Liver (tissue), 9 donors: Measurements from ENCODE around the gene ETFA. TPM values are rescaled to one million over a fixed set of nuclear protein-coding genes. Genes with fewer than 3 reads are reported as not detected.

Experiments used
- DNase-seq: peaks from one replicate; pipeline ENCODE4 v3.0.0-alpha.2; 2017; ENCODE audit warnings: low spot score
- H3K27ac ChIP-seq, 2 donors: one replicate each; pipeline ENCODE4 v1.7.0; 2013; ENCODE audit warnings: inconsistent platforms in 2 of 2, low read length in 2 of 2, control low read depth in 1 of 2, low read depth in 1 of 2, mild to moderate bottlenecking in 1 of 2
- H3K27me3 ChIP-seq, 4 donors: one replicate each; pipeline versions ENCODE4 v1.6.1 to v1.7.0; 2013; ENCODE audit warnings: low read length in 3 of 4, inconsistent platforms in 1 of 4, mild to moderate bottlenecking in 1 of 4, moderate library complexity in 1 of 4; ENCODE audit not compliant: control insufficient read depth in 4 of 4, insufficient read depth in 4 of 4
- H3K36me3 ChIP-seq, 4 donors: one replicate each; pipeline versions ENCODE4 v1.6.1 to v1.7.0; 2013; ENCODE audit warnings: low read length in 3 of 4, mild to moderate bottlenecking in 3 of 4, low read depth in 1 of 4, moderate library complexity in 1 of 4; ENCODE audit not compliant: control insufficient read depth in 4 of 4, insufficient read depth in 3 of 4
- H3K4me1 ChIP-seq, 4 donors: one replicate each; pipeline versions ENCODE4 v1.6.1 to v1.7.0; 2013; ENCODE audit warnings: low read length in 3 of 4, mild to moderate bottlenecking in 3 of 4, moderate library complexity in 1 of 4; ENCODE audit not compliant: control insufficient read depth in 4 of 4, insufficient read depth in 4 of 4
- H3K4me3 ChIP-seq, 3 donors: one replicate each; pipeline versions ENCODE4 v1.6.1 to v1.7.0; 2013; ENCODE audit warnings: low read length in 3 of 3, control low read depth in 1 of 3, low read depth in 1 of 3, mild to moderate bottlenecking in 1 of 3
- H3K9ac ChIP-seq, 2 donors: one replicate each; pipeline ENCODE4 v1.7.0; 2013; ENCODE audit warnings: low read length in 2 of 2, mild to moderate bottlenecking in 2 of 2, moderate library complexity in 2 of 2, control low read depth in 1 of 2, low read depth in 1 of 2
- H3K9me3 ChIP-seq, 4 donors: one replicate each; pipeline versions ENCODE4 v1.6.1 to v1.7.0; 2013; ENCODE audit warnings: low read length in 3 of 4; ENCODE audit not compliant: control insufficient read depth in 4 of 4
- HNF4A ChIP-seq, 2 donors: conservative IDR thresholded peaks; 2 replicates each; pipeline ENCODE4 v1.6.1; 2016; ENCODE audit warnings: antibody characterized with exemption in 2 of 2, mild to moderate bottlenecking in 2 of 2
- RAD21 ChIP-seq, 2 donors: IDR thresholded peaks; 2 replicates each; pipeline ENCODE4 v1.6.1; 2016; ENCODE audit warnings: antibody characterized with exemption in 2 of 2, mild to moderate bottlenecking in 2 of 2
- SP1 ChIP-seq: IDR thresholded peaks from 2 replicates; pipeline ENCODE4 v1.6.1; 2018; ENCODE audit warnings: antibody characterized with exemption, mild to moderate bottlenecking
- YY1 ChIP-seq: IDR thresholded peaks from 2 replicates; pipeline ENCODE4 v1.6.1; 2016; ENCODE audit warnings: antibody characterized with exemption, mild to moderate bottlenecking
- WGBS: extraction: QIAGEN DNeasy Blood & Tissue Kit; methylation state at CpG from one replicate; pipeline ENCODE4 v1.1.7; 2013; 5-methylcytosine and 5-hydroxymethylcytosine counted together
- polyA plus RNA-seq, 2 donors: library from polyadenylated mRNA; stranded (reverse) in 1 of 2; unstranded in 1 of 2; fragments of 200-250 nt in 1 of 2; fragments of >200 nt in 1 of 2; fragmentation: Nextera tagmentation in 1 of 2; extraction: Ambion mirVana in 1 of 2; gene quantifications; one replicate each; pipeline versions ENCODE4 v1.2.1 to v1.2.3, GENCODE V29; 2013 to 2015
- total RNA-seq, 2 donors: library from RNA; depleted of rRNA; stranded (reverse); fragments of >200 nt; gene quantifications; one replicate each; pipeline ENCODE4 v1.2.3, GENCODE V29; 2014
- TF ChIP-seq, protein P1 (sequence below): IDR thresholded peaks from 2 replicates; pipeline ENCODE4 v1.6.1; 2016; ENCODE audit warnings: antibody characterized with exemption, mild to moderate bottlenecking
- TF ChIP-seq, protein P2 (sequence below): IDR thresholded peaks from 2 replicates; pipeline ENCODE4 v1.6.1; 2016; ENCODE audit warnings: antibody characterized with exemption
- donor health status: healthy.
- donor health status: healthy.
- donor health status: healthy.
- donor health status: healthy.
- donor health status: healthy.

The ETFA gene
- total and polyA plus RNA-seq, 4 donors = 92.6 to 342 (median 289) TPM

DNA sequence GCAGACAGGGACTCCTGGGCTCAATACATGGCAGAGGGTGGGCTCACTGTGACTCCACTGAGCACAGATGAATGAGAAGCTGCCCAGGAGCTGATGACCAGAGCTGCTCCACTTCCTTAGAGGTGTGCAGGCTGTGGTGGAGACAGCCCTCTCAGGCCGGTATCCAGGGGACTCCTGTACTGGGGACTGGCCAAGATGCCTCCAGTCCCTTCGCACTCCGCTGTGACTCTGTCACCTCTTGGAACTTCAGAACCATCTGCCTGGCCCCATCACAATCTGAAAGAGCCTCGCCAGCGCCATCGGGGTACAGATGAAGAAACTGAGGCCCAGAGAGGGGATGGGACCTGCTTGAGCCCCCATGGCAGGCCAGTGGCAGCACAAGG lies 111.2 kb downstream of the ETFA start:
- DNase-seq = no peak
- WGBS = 97% methylated on average over 6 of the region's 6 CpGs
- Histone ChIP-seq H3K36me3 (peaks cover 0 to 6% (median 2%) of the 10 kb centered on the region in 4 donors), H3K9me3 (no peaks in the 10 kb centered on the region), H3K4me3 (no peak overlapping the region), H3K27me3 (no peaks in the 10 kb centered on the region), H3K4me1 (peaks cover 0 to 9% (median 2%) of the 10 kb centered on the region in 4 donors), H3K27ac (no peak overlapping the region), H3K9ac (no peak overlapping the region)
- TF ChIP-seq, protein P1, sequence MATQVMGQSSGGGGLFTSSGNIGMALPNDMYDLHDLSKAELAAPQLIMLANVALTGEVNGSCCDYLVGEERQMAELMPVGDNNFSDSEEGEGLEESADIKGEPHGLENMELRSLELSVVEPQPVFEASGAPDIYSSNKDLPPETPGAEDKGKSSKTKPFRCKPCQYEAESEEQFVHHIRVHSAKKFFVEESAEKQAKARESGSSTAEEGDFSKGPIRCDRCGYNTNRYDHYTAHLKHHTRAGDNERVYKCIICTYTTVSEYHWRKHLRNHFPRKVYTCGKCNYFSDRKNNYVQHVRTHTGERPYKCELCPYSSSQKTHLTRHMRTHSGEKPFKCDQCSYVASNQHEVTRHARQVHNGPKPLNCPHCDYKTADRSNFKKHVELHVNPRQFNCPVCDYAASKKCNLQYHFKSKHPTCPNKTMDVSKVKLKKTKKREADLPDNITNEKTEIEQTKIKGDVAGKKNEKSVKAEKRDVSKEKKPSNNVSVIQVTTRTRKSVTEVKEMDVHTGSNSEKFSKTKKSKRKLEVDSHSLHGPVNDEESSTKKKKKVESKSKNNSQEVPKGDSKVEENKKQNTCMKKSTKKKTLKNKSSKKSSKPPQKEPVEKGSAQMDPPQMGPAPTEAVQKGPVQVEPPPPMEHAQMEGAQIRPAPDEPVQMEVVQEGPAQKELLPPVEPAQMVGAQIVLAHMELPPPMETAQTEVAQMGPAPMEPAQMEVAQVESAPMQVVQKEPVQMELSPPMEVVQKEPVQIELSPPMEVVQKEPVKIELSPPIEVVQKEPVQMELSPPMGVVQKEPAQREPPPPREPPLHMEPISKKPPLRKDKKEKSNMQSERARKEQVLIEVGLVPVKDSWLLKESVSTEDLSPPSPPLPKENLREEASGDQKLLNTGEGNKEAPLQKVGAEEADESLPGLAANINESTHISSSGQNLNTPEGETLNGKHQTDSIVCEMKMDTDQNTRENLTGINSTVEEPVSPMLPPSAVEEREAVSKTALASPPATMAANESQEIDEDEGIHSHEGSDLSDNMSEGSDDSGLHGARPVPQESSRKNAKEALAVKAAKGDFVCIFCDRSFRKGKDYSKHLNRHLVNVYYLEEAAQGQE = no peak
- TF ChIP-seq, protein P2, sequence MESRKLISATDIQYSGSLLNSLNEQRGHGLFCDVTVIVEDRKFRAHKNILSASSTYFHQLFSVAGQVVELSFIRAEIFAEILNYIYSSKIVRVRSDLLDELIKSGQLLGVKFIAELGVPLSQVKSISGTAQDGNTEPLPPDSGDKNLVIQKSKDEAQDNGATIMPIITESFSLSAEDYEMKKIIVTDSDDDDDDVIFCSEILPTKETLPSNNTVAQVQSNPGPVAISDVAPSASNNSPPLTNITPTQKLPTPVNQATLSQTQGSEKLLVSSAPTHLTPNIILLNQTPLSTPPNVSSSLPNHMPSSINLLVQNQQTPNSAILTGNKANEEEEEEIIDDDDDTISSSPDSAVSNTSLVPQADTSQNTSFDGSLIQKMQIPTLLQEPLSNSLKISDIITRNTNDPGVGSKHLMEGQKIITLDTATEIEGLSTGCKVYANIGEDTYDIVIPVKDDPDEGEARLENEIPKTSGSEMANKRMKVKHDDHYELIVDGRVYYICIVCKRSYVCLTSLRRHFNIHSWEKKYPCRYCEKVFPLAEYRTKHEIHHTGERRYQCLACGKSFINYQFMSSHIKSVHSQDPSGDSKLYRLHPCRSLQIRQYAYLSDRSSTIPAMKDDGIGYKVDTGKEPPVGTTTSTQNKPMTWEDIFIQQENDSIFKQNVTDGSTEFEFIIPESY = no peak
- TF ChIP-seq YY1 = no peak
- TF ChIP-seq RAD21 (IDR thresholded peaks at IDR 0.05) = no peak

DNA sequence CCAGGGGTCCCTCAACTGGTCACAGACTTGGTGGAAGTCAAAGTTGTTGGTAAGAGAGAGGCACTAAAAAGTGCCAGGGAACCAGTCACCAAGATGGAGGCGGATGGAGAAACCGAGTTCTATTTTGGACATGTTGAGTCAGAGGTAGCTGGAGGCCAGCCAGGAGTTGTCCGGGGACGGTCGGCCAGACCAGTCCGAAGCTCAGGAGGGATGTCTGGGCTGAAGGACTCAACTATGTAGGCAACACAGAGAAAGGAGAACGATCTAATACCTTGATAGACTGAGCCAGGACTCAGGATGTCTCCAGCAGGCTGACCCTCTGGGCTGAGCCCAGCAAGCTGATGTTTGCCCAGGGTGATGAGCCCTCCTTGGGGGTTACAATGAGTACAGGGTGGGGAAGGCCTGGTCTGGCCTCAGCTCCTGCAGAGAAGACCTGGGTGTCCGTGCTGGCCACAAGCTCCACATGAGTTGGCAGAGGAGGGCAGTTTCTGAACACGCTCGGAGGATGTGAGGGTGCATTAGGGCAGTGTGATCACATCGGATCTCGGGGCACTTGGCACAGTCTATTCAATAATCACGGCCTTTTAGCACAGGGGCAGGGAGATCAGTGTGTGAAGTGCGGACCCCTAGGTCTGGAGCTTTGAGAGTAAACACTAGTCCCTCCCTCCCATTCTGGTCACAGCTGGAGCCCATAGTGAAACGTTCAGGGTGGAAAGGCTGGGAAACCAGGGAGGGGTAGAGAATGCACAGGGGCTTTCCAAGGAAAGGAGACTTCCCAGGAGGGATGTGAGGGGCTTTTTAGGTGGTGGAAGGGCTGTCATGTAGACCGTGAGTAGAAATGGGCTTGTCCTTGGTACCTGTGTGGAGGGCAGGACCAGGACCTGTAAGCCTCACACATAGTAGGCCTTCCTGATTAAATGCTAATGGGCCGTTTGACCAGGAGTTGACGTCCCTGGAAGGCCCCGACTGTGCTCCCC lies 111.9 kb downstream of the ETFA start:
- no peak overlapping the region for H3K9ac ChIP-seq
- WGBS = 68% methylated on average over 19 of the region's 19 CpGs
- no peak overlapping the region for H3K27ac ChIP-seq
- H3K27me3 ChIP-seq = no peaks in the 10 kb centered on the region
- DNase-seq = no peak
- H3K9me3 ChIP-seq = no peaks in the 10 kb centered on the region
- no peak overlapping the region for H3K4me3 ChIP-seq
- TF ChIP-seq SP1 (no peak), HNF4A (conservative IDR thresholded peaks at IDR 0.05) (peak in 1 of 2 donors; percentile 15)
- H3K4me1 ChIP-seq = peaks cover 0 to 9% (median 2%) of the 10 kb centered on the region in 4 donors
- H3K36me3 ChIP-seq = peaks cover 0 to 6% (median 2%) of the 10 kb centered on the region in 4 donors

DNA sequence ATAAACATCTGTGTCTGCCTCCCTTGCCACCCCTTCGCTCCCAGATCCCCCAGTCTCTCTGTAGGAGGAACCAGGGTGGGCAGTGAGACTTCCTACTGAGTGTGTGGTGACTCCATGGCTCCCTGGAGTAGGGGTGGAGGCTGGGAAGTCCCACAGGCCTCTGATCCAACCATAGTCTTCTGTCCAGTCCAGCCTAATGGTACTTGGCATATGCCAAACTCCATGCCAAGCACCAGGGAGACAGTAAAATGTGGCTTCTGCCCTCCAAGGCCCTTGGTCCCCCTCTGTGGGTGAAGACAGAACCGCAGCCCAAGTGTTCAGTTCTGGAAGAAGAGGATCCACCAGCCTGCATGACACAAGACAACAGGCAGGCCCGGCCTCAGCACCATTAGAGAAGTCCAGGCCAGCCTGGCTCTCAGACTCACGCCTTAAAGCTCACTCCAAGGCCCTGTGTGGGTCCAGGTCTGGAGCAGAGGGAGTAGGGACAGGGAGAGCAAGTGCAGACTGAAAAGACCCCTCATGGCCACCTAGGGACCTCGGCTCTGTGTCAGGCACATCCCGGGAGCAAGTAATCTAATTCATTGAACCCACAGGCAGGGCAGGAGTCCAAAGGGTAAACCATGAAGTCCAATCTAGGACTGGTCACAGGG lies 112.7 kb downstream of the ETFA start:
- Histone ChIP-seq H3K27me3 (no peaks in the 10 kb centered on the region), H3K27ac (no peak overlapping the region), H3K9ac (no peak overlapping the region), H3K36me3 (peaks cover 0 to 5% (median 2%) of the 10 kb centered on the region in 4 donors), H3K4me1 (peaks cover 0 to 9% (median 2%) of the 10 kb centered on the region in 4 donors), H3K9me3 (no peaks in the 10 kb centered on the region), H3K4me3 (no peak overlapping the region)
- TF ChIP-seq YY1 (no peak), HNF4A (conservative IDR thresholded peaks at IDR 0.05) (peak in 1 of 2 donors; percentile 55)
- no peak for DNase-seq
- 92% methylated on average over 6 of the region's 6 CpGs for WGBS
